ENCODE results near the gene AKAP10.

GRCh38 chr17:19973156-19973555 lies 4.5 kb downstream of the AKAP10 start:
- TF ChIP-seq CTCF (conservative IDR thresholded peaks at IDR 0.05) (no peak), EZH2 (IDR thresholded peaks at IDR 0.05; ENCODE audit: low read depth) (no peak)
